K562 (cell line): ENCODE results near the gene CRYBG1. TPM values are rescaled to one million over a fixed set of nuclear protein-coding genes. Genes with fewer than 3 reads are reported as not detected.

Experiments
- BRF1 ChIP-seq: IDR thresholded peaks from 3 replicates; pipeline ENCODE4 v1.6.1; 2011; ENCODE audit warnings: borderline replicate concordance, mild to moderate bottlenecking; ENCODE audit not compliant: insufficient read length; ENCODE audit errors: extremely low read depth
- MGA ChIP-seq: fragments of 450-650 bp; IDR thresholded peaks from 2 replicates; pipeline ENCODE4 v1.6.1; 2016; ENCODE audit warnings: mild to moderate bottlenecking, moderate library complexity
- polyA plus RNA-seq, 8 experiments: library from polyadenylated mRNA; depleted of rRNA in 4 of 8; stranded (reverse) in 5 of 8; unstranded in 3 of 8; fragments of >200 nt; fragmentation: Nextera tagmentation in 2 of 8; fragmentation: Illumina TruSeq in 1 of 8; extraction: Ambion mirVana in 2 of 8; extraction: Trizol in 1 of 8; gene quantifications; 2 replicates each; pipeline versions ENCODE4 v1.2.1 to v1.2.3, GENCODE V29; 2011 to 2014; ENCODE audit warnings: inconsistent platforms in 1 of 8, missing spikeins in 1 of 8
- total RNA-seq, 7 experiments: library from RNA; depleted of rRNA in 6 of 7; stranded (reverse); fragments of >200 nt in 6 of 7; fragmentation: Illumina TruSeq in 2 of 7; extraction: Trizol in 2 of 7; gene quantifications; 2 replicates each; pipeline versions ENCODE4 v1.2.1 to v1.2.3, GENCODE V29; 2011 to 2021; ENCODE audit warnings: low replicate concordance in 1 of 7

Gene CRYBG1
- total and polyA plus RNA-seq, 9 of the 15 experiments (the other 6 are each of a cell fraction or from before 2014, with no cell fraction given): 0.07 to 0.47 (median 0.11) TPM

GRCh38 chr6:106525107-106525881 lies 164.8 kb downstream of the CRYBG1 start (continued):
- TF ChIP-seq MGA: no peak
- no peak for TF ChIP-seq BRF1
